ENCODE results near the gene OR2A25. TPM values are rescaled to one million over a fixed set of nuclear protein-coding genes. Genes with fewer than 3 reads are reported as not detected.

The OR2A25 gene
- total RNA-seq, 2 experiments from 2014 or later, result not detected

Other genes with a start within 250 kb of the OR2A25 start
- gene TCAF1, start 167.6 kb upstream of the OR2A25 start, total RNA-seq, result 10 to 100 TPM; 12.6 to 14.1 TPM
- not detected for gene OR2F2, start 134.6 kb upstream of the OR2A25 start, total RNA-seq
- not detected for gene OR2F1, start 115.0 kb upstream of the OR2A25 start, total RNA-seq
- not detected for gene OR6B1, start 69.5 kb upstream of the OR2A25 start, total RNA-seq
- gene OR2A5, start 20.9 kb upstream of the OR2A25 start, total RNA-seq, result not detected
- gene OR2A12, start 16.5 kb downstream of the OR2A25 start, total RNA-seq, result not detected
- not detected for gene OR2A2, start 39.8 kb downstream of the OR2A25 start, total RNA-seq
- not detected for gene OR2A14, start 53.4 kb downstream of the OR2A25 start, total RNA-seq
- under 1 TPM in 1 of 2 experiments, not detected in 1; 0.47 TPM for gene CTAGE4, start 113.7 kb downstream of the OR2A25 start, total RNA-seq
- gene ARHGEF35, start 126.0 kb downstream of the OR2A25 start, total RNA-seq, result 1 to 10 TPM; 2.4 to 2.6 TPM
- not detected for gene OR2A42, start 169.8 kb downstream of the OR2A25 start, total RNA-seq
- gene OR2A7, start 195.0 kb downstream of the OR2A25 start, total RNA-seq, result 1 to 10 TPM; 1.5 to 1.6 TPM
- 1 to 10 TPM; 2.2 TPM for gene CTAGE8, start 199.5 kb downstream of the OR2A25 start, total RNA-seq
- gene OR2A1, start 242.6 kb downstream of the OR2A25 start, total RNA-seq, result not detected